ENCODE data around the gene HAAO.

HAAO gene

GRCh38 chr2:42767899-42768705 lies 24.3 kb downstream of the HAAO start:
- DNase-seq (ENCODE audit: low spot score) = no peak

GRCh38 chr2:42767080-42767898 lies 25.1 kb downstream of the HAAO start:
- DNase-seq (ENCODE audit: low spot score) = no peak

GRCh38 chr2:42765686-42766085 lies 26.7 kb downstream of the HAAO start:
- DNase-seq (ENCODE audit: low spot score) = no peak

DNA sequence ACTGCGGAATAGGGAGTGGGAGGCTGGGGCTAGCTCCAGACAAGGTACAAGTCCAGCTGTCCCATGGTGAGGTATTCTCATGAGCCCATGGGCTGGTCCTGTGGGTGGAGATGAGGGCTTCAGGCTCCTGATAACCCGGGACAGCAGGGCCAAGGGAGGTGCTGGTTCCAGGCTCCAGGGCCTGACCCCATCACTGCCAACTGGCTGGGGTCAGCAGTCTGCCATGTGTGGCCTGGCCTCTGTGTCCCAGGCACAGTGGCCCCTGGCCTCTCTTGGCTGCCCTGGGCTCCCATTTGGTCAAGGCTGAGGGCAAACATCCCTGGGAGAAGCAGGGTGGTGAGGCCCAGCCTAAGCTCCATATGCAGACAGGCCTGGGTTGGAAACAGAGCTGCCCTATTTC lies 27.5 kb downstream of the HAAO start:
- no peak for DNase-seq (ENCODE audit: low spot score)

DNA sequence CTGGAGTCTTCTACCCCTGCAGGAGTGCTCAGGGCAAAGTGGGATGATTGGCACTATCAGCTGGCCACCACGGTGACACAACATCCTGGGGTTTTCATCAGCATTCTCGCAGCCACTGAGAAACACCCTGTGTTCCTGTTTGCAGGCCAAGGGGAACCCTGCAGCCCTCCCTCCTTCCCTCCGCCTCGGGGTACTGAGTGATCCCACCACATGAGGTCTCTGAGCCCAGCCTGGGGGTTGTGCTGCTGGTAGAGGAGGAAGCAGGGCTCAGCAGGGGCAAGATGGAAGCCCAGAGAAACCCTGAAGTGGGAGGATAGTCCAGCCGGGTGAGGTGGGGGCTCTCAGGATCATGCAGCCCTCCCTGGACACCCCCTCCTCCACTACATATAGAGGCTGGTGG lies 28.3 kb downstream of the HAAO start, which contains the start of gene OXER1:
TSS of gene OXER1 (minus strand) at position 40 of the 400 bp plus-strand sequence. CDS start 73 bp downstream, outside the sequence.
- no peak for DNase-seq (ENCODE audit: low spot score)

- no peak for DNase-seq (ENCODE audit: low spot score)
These were observed 29.3 kb downstream of the HAAO start for GRCh38 chr2:42762823-42763804.

DNA sequence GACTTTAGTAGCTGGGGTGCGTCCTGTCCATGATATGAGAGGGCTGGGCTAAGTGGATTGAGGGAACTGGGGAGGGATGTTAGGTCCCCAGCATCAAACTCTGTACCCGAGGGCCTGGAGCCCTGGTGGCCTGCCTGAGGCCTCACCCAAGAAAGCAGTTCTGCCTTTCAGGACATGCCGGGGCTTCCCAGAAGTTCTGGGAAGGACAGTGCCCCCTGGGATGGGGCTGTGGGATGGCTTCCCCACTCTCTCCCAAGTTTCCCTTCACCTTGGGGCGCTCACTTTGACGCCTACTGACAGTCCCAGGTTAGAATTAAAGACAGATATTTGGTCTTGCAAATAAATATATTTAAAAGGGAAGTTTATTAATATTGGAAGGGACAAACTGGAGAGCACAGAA lies 30.2 kb downstream of the HAAO start:
- no peak for DNase-seq (ENCODE audit: low spot score)

DNA sequence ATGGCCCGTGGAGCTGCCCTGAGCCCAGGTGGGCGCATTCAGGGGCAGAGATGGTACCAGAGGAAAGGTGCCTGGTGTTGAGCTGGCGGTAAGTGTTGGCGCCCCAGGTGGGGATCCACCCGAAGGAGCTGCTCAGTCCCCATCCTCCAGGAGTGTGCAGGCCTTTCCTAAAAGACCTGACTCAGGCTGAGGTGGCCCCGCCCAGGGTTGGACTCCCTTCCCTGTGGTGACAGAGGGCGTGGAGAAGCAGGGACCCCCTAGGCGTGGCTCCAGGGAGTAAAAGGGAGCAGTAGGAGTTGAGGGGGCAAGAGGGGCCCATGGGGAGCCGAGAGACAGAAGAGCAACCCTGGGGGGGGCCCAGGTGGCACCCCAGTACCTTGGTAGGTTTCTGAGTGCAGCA lies 30.8 kb downstream of the HAAO start:
- DNase-seq (ENCODE audit: low spot score) = no peak

DNA sequence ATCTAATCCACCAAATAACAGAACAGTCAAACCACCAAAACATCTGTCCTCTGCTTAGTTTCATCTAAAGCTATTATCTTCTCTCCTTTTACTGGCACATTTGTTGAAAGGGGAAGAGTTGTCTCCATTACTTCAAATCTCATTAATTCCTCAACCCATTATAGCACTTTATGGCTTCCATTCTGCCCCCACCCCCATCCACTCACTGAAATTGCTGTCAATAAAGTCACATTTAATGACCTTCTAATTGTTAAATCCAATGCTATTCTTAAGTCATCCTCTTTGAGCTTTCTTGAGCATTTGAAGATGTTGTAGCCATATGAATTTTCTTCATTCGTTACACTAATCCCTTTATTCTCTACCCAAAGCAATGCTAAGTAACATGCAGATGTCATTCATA lies 33.6 kb downstream of the HAAO start:
- DNase-seq (ENCODE audit: low spot score) = no peak

GRCh38 chr2:42757981-42758740 lies 34.2 kb downstream of the HAAO start:
- no peak for DNase-seq (ENCODE audit: low spot score)

DNA sequence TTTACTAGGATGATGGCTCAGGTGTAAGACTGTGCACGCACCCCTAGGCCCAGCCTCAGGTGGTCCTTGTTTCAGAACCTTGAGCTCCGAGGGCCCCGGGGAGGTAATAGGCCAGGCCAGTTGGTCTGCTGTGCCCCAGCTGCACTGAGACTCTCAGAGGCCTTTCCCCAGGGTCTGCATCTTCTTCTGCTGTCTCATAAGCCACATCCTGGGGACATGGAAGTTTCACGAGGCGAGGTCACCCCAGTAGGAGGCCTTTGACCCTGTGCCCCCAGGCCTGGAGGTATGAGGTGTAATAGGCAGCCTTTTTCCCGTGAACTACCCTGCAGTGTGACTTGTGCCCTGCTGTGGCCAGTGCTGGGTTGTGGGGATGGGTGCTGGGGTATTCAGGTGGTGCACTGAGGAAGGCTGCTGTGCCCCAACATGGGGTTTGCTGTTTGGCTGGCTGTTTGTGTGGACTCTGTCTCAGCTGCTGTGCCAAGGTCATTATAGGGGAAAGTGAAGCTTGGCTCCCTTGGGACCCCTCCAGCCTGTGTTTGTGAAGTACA lies 35.3 kb downstream of the HAAO start:
- DNase-seq (ENCODE audit: low spot score) = no peak

DNA sequence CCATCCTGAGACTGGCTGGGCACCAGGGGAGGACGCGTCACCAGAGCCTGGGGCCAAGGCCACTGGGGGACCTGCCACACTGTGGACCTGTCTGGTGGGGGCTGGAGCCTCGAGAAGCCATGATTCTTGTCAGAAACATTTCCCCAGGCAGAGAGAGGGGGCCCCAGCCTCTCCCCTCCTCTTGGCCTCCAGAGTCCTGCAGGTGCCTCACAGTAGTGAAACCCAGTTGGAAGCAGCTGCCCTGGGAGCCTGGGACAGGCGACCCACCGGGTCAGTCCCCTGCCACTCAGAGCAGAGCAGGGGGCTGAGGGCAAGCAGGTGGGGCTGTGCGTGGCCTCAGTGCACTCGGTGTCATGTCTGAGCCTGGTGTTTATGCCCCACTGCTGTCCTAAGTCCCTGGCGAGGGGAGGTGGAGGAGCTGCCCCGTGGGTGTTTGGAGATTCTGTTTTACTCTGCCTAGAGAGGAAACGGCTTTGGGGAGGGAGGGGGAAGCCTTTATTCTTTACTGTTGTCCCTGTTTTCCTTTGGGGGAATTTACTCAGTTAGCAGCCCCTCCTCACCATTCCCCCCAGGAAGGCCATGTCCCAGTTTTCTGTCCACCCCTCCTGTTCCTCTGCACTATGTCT lies 36.1 kb downstream of the HAAO start:
- no peak for DNase-seq (ENCODE audit: low spot score)

GRCh38 chr2:42755191-42755880 lies 37.0 kb downstream of the HAAO start:
- DNase-seq (ENCODE audit: low spot score) = no peak

DNA sequence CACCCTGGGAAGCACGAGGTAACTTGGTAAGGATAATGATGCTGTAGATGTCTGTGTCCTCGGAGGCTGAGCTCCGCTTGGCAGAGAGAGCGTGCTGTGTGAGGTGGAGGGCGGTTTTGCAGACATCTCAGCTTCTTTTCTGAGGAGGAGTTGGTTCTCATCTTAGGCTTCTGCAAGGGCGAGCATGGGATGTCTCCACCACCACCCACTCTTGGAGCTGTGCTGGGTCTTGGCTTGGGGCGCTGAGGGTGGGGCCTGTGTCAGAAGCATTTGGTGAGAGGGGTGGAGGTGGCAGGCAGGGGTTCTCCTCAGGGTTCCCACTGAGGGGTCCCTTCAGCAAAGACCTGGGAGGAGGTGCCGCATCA lies 37.6 kb downstream of the HAAO start:
- DNase-seq (ENCODE audit: low spot score) = no peak

DNA sequence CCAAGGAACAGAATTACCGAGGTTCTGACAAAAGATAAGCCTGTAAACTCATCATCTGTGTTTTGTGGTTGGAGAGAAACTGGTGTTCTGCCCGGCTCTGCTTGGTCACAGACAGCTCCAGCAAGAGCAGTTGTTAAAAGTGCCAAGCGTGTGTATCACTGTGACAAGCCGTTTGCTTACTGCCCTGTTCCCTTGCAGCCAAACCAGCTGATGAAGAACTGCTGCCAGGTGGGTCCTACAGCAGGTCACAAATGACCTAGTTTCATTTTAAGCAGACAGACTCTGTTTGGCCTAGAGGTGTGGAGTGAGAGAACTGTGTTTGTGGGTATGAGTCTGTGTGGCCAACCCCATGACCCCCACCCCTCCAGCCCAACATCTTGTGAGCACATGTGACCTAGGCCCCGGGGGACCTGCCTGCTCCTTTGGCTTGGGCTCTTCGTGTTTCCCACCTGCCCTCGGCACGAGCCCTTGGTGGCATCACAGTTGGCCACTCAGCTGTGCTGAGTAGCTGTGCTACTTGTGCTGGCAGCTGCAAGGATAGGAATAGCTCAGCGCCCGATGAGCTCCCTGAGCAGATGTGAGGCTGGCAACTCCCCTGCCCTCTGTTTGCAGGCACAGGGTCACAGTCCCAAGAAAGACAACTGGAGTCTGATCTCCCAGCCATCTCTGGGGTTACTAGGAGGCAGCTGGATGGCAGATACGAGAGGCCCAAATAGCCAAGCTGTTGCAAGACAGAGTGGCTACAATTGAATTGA lies 38.2 kb downstream of the HAAO start:
- DNase-seq (ENCODE audit: low spot score) = peak; percentile 69

DNA sequence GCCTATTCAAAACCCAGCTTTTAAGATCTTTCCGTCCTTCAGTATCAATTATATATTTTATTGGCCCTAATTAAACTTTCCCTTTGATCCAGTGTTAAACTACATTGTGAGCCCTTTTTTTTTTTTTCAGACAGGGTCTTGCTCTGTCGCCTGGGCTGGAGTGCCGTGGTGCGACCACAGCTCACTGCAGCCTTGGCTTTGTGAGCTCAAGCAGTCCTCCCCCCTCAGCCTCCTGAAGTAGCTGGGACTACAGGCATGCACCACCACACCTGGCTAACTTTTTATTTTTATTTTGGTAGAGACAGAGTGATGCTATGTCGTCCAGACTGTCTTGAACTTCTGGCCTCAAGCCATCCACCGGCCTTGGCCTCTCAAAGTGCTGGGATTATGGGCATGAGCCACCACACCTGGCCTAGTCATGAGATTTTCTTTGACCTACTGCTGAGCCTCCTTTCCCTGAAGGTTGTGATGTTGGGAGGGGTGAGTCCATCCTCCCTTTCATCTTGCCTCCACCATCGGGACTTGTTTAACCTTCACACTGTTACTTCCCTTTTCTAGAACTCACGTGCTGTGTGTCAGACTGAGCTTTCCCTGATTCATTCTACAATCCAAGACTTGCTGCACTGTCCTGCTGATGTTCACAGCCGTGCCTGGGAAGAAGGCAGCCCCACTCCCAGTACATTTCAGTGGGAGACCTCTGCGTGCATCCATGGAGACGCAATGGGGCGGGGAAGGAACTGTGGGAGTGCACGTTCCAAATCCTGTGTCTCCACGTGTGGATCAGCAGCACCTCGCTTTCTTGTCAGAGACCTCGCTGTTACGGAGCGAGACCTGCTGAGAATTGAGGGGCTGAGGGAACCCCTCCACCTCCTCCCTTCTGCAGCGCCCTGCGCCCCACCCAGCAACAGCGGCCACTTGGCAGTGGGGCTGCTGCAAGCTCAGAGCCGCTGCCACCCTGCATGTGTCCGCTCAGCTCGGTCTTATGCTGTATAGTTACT lies 39.3 kb downstream of the HAAO start:
- DNase-seq (ENCODE audit: low spot score) = no peak

GRCh38 chr2:42752314-42752713 lies 40.1 kb downstream of the HAAO start:
- peak; percentile 67 for DNase-seq (ENCODE audit: low spot score)

- DNase-seq (ENCODE audit: low spot score) = no peak
These were observed 43.5 kb downstream of the HAAO start for GRCh38 chr2:42748840-42749239.
